Right lobe of liver (tissue), 6 donors: ENCODE data around the gene TEX19. TPM values are rescaled to one million over a fixed set of nuclear protein-coding genes. Genes with fewer than 3 reads are reported as not detected.

Experiments used
- ATAC-seq, 4 donors: fragments of 200-7000 bp; cut with Tn5 transposase; one replicate each; pipeline ENCODE4 v1.9.1; 2020; ENCODE audit warnings: mild to moderate bottlenecking in 4 of 4, moderate library complexity in 4 of 4
- DNase-seq, 3 donors: peaks; one replicate each; pipeline ENCODE4 v3.0.0-alpha.2; 2020
- H3K27ac ChIP-seq, 3 donors: fragments of 200-600 bp; one replicate each; pipeline ENCODE4 v1.8.0; 2022
- H3K27me3 ChIP-seq, 2 donors: fragments of 200-600 bp; one replicate each; pipeline ENCODE4 v1.8.0; 2022
- H3K36me3 ChIP-seq, 4 donors: fragments of 200-600 bp; sonication (generic) in 1 of 4; one replicate each; pipeline versions ENCODE4 v1.5.1 to v1.8.0; 2017 to 2022; ENCODE audit warnings: control low read depth in 1 of 4
- H3K4me1 ChIP-seq, 4 donors: fragments of 200-600 bp; sonication (generic) in 1 of 4; one replicate each; pipeline versions ENCODE4 v1.5.1 to v1.8.0; 2017 to 2022; ENCODE audit warnings: control low read depth in 1 of 4
- H3K4me3 ChIP-seq, 3 donors: fragments of 200-600 bp; one replicate each; pipeline ENCODE4 v1.8.0; 2022
- H3K9me3 ChIP-seq, 4 donors: fragments of 200-600 bp; sonication (generic) in 1 of 4; one replicate each; pipeline versions ENCODE4 v1.5.1 to v1.8.0; 2017 to 2022; ENCODE audit warnings: control low read depth in 1 of 4
- CTCF ChIP-seq, 4 donors: fragments of 200-600 bp in 3 of 4; fragments of 450-650 bp in 1 of 4; IDR thresholded peaks; one replicate each; pipeline versions ENCODE4 v1.5.1 to v1.8.0; 2016 to 2022; ENCODE audit warnings: antibody characterized with exemption in 4 of 4, mild to moderate bottlenecking in 2 of 4
- POLR2A ChIP-seq: fragments of 450-650 bp; IDR thresholded peaks from one replicate; pipeline ENCODE4 v1.6.1; 2017; ENCODE audit warnings: antibody characterized with exemption, mild to moderate bottlenecking
- WGBS: methylation state at CpG from one replicate; pipeline ENCODE4 v1.1.6; 2018; ENCODE audit warnings: low coverage, low lambda C conversion rate; ENCODE audit not compliant: insufficient coverage; ENCODE audit errors: missing lambda C conversion rate; 5-methylcytosine and 5-hydroxymethylcytosine counted together
- intact Hi-C, 2 donors: fragments of 100-400 bp; cut with DNase I; formaldehyde crosslinking; loops; one replicate each; pipeline versions ENCODE4 v1.11.2 to v1.14.1; 2022
- total RNA-seq, 6 experiments: library from RNA; depleted of rRNA in 2 of 6; stranded (reverse); fragments of >200 nt in 2 of 6; fragmentation: NEBNext Ultra II Directional in 3 of 6; extraction: Animal tissue kit (Norgen Biotek cat#: 25700) in 3 of 6; gene quantifications; one replicate each; pipeline versions ENCODE4 v1.1.0 to v1.2.4, GENCODE V29; 2016 to 2023
- donor health status: DM: no; HTN: yes; CAD: no.
- donor health status: DM: no; HTN: no; CAD: no.
- donor health status: DM: no; HTN: no; CAD: no.
- donor health status: DM: no; HTN: yes; CAD: no.
- donor health status: DM: no; HTN: yes; CAD: no.

Gene TEX19
- total RNA-seq, 6 experiments from 2014 or later = not detected

- peak overlapping the region in 1 of 3 donors; percentile 24 for H3K4me3 ChIP-seq
- DNase-seq (no peak), ATAC-seq (no peak)
- 57% methylated on average over 8 of the region's 29 CpGs for WGBS
- TF ChIP-seq POLR2A = no peak
- TF ChIP-seq CTCF (IDR thresholded peaks at IDR 0.05) = no peak
- no peak overlapping the region for H3K27ac ChIP-seq
- no peaks in the 10 kb centered on the region for H3K27me3 ChIP-seq
- intact Hi-C loops = loop anchor here in 1 of 2 donors (5.0 kb wide), 1 partner anchor 80 kb away; no protein-coding TSS in a partner anchor
- H3K4me1 ChIP-seq = no peaks in the 10 kb centered on the region
- no peaks in the 10 kb centered on the region for H3K36me3 ChIP-seq
- H3K9me3 ChIP-seq = no peaks in the 10 kb centered on the region
Observed at GRCh38 chr17:82316651-82317393, 42.2 kb upstream of the TEX19 start.

- Histone ChIP-seq H3K4me1 (no peaks in the 10 kb centered on the region), H3K27me3 (no peaks in the 10 kb centered on the region), H3K9me3 (no peaks in the 10 kb centered on the region), H3K27ac (no peak within 1 kb of the TSS), H3K36me3 (no peaks in the 10 kb centered on the region), H3K4me3 (peak within 1 kb of the TSS in 1 of 3 donors; percentile 24)
- no CpG with 5 or more reads among the region's 26 CpGs for WGBS
- TF ChIP-seq POLR2A (no peak), CTCF (IDR thresholded peaks at IDR 0.05) (no peak)
- DNase-seq (no peak), ATAC-seq (peak in 3 of 4 donors; percentile 16 to 33 (median 27))
- intact Hi-C loops = loop anchor here in 1 of 2 donors (5.0 kb wide), 1 partner anchor 80 kb away; no protein-coding TSS in a partner anchor
Observed at GRCh38 chr17:82317394-82318168, 41.5 kb upstream of the TEX19 start, which contains the start of gene CD7. CD7 (minus strand) TSS chr17:82317608; CDS start chr17:82317495, 113 bp downstream.

GRCh38 chr17:82318169-82318498 lies 40.9 kb upstream of the TEX19 start:
- Histone ChIP-seq H3K27ac (no peak overlapping the region), H3K4me1 (no peaks in the 10 kb centered on the region), H3K36me3 (no peaks in the 10 kb centered on the region), H3K27me3 (no peaks in the 10 kb centered on the region), H3K4me3 (no peak overlapping the region), H3K9me3 (no peaks in the 10 kb centered on the region)
- 97% methylated on average over 14 of the region's 20 CpGs for WGBS
- DNase-seq = no peak
- no peak for ATAC-seq
- TF ChIP-seq POLR2A (no peak), CTCF (IDR thresholded peaks at IDR 0.05) (no peak)
- intact Hi-C loops = loop anchor here in 1 of 2 donors (5.0 kb wide), 1 partner anchor 81 kb away; no protein-coding TSS in a partner anchor

- Histone ChIP-seq H3K36me3 (no peaks in the 10 kb centered on the region), H3K27me3 (no peaks in the 10 kb centered on the region), H3K27ac (no peak overlapping the region), H3K4me1 (no peaks in the 10 kb centered on the region), H3K9me3 (no peaks in the 10 kb centered on the region), H3K4me3 (no peak overlapping the region)
- 94% methylated on average over 63 of the region's 76 CpGs for WGBS
- ATAC-seq = no peak
- no peak for TF ChIP-seq CTCF (IDR thresholded peaks at IDR 0.05)
- no peak for TF ChIP-seq POLR2A
- intact Hi-C loops = loop anchor here in 1 of 2 donors (5.0 kb wide), 1 partner anchor 82 kb away; no protein-coding TSS in a partner anchor
- DNase-seq = peak in 1 of 3 donors; percentile 14
Observed at GRCh38 chr17:82318772-82319606, 40.1 kb upstream of the TEX19 start.
